ENCODE data around the gene NPAS2.
A peak's percentile ranks its signal among the peaks of the same experiment; 100 is the strongest.

NPAS2 gene

GRCh38 chr2:100976061-100976460, 156.1 kb downstream of the NPAS2 start:
- no peak for DNase-seq

- no peak for DNase-seq
Measured at GRCh38 chr2:100976645-100977391, 156.9 kb downstream of the NPAS2 start.

GRCh38 chr2:100977511-100977910, 157.6 kb downstream of the NPAS2 start:
- DNase-seq = no peak

GRCh38 chr2:100978582-100979191, 158.7 kb downstream of the NPAS2 start:
- no peak for DNase-seq

GRCh38 chr2:100980046-100980445, 160.1 kb downstream of the NPAS2 start:
- DNase-seq = no peak

- DNase-seq = no peak
Measured at GRCh38 chr2:100981011-100981410, 161.1 kb downstream of the NPAS2 start.

GRCh38 chr2:100982431-100982861, 162.5 kb downstream of the NPAS2 start:
- no peak for DNase-seq

GRCh38 chr2:100983201-100983600, 163.3 kb downstream of the NPAS2 start:
- DNase-seq = no peak

- no peak for DNase-seq
Measured at GRCh38 chr2:100983684-100984310, 163.9 kb downstream of the NPAS2 start.

GRCh38 chr2:100984892-100985307, 165.0 kb downstream of the NPAS2 start:
- peak; percentile 52 for DNase-seq

GRCh38 chr2:100986157-100986556, 166.2 kb downstream of the NPAS2 start:
- DNase-seq = no peak

GRCh38 chr2:100987536-100987935, 167.6 kb downstream of the NPAS2 start:
- no peak for DNase-seq

GRCh38 chr2:100987974-100988373, 168.0 kb downstream of the NPAS2 start:
- no peak for DNase-seq

- DNase-seq = no peak
Measured at GRCh38 chr2:100988630-100989417, 168.9 kb downstream of the NPAS2 start.

GRCh38 chr2:100989666-100990065, 169.7 kb downstream of the NPAS2 start:
- DNase-seq = no peak

- no peak for DNase-seq
Measured at GRCh38 chr2:100990166-100990565, 170.2 kb downstream of the NPAS2 start.

GRCh38 chr2:100990650-100991403, 170.9 kb downstream of the NPAS2 start:
- no peak for DNase-seq

- DNase-seq = no peak
Measured at GRCh38 chr2:100991404-100991773, 171.4 kb downstream of the NPAS2 start.

GRCh38 chr2:100992262-100992661, 172.3 kb downstream of the NPAS2 start:
- no peak for DNase-seq

GRCh38 chr2:100993294-100993693, 173.4 kb downstream of the NPAS2 start:
- DNase-seq = no peak

GRCh38 chr2:100995309-100996075, 175.6 kb downstream of the NPAS2 start:
- no peak for DNase-seq
